GM19025 (cell line): Measurements from ENCODE around the gene MAST2.
"Not testable (repeated sequence)": the region's sequence is repeated elsewhere in the genome, so short reads cannot be mapped to it uniquely, and the experiment has no call there.

ENCODE experiments used
- ATAC-seq: cut with Tn5 transposase; IDR thresholded peaks from one replicate; pipeline ENCODE4 v1.9.1; 2021; ENCODE audit warnings: mild to moderate bottlenecking, low read depth, moderate library complexity; ENCODE audit not compliant: unreplicated experiment

MAST2 gene

GRCh38 chr1:45809761-45810160 lies 6.3 kb downstream of the MAST2 start:
- no peak for ATAC-seq

GRCh38 chr1:45814776-45815175 lies 11.4 kb downstream of the MAST2 start:
- no peak for ATAC-seq

GRCh38 chr1:45815667-45816458 lies 12.5 kb downstream of the MAST2 start:
- ATAC-seq, result no peak

- ATAC-seq, result no peak
These were observed 16.8 kb downstream of the MAST2 start for GRCh38 chr1:45820173-45820572.

- ATAC-seq, result no peak
These were observed 17.4 kb downstream of the MAST2 start for GRCh38 chr1:45820788-45821187.

GRCh38 chr1:45822644-45823043 lies 19.2 kb downstream of the MAST2 start:
- ATAC-seq, result no peak

GRCh38 chr1:45824607-45825006 lies 21.2 kb downstream of the MAST2 start:
- ATAC-seq, result no peak

GRCh38 chr1:45827256-45827655 lies 23.8 kb downstream of the MAST2 start:
- no peak for ATAC-seq

- ATAC-seq, result no peak
These were observed 25.4 kb downstream of the MAST2 start for GRCh38 chr1:45828841-45829240.

- no peak for ATAC-seq
These were observed 29.9 kb downstream of the MAST2 start for GRCh38 chr1:45833361-45833760.

GRCh38 chr1:45834689-45835088 lies 31.3 kb downstream of the MAST2 start:
- no peak for ATAC-seq

GRCh38 chr1:45836451-45836850 lies 33.0 kb downstream of the MAST2 start:
- no peak for ATAC-seq

- ATAC-seq, result not testable (repeated sequence)
These were observed 33.4 kb downstream of the MAST2 start for GRCh38 chr1:45836861-45837260.

- ATAC-seq, result not testable (repeated sequence)
These were observed 34.9 kb downstream of the MAST2 start for GRCh38 chr1:45838322-45838721.

- no peak for ATAC-seq
These were observed 37.3 kb downstream of the MAST2 start for GRCh38 chr1:45840704-45841103.

- ATAC-seq, result no peak
These were observed 39.4 kb downstream of the MAST2 start for GRCh38 chr1:45842786-45843185.

- ATAC-seq, result no peak
These were observed 40.1 kb downstream of the MAST2 start for GRCh38 chr1:45843474-45843905.

GRCh38 chr1:45844000-45844399 lies 40.6 kb downstream of the MAST2 start:
- ATAC-seq, result not testable (repeated sequence)

GRCh38 chr1:45846931-45847330 lies 43.5 kb downstream of the MAST2 start:
- no peak for ATAC-seq

- ATAC-seq, result no peak
These were observed 44.7 kb downstream of the MAST2 start for GRCh38 chr1:45848097-45848496.

- ATAC-seq, result no peak
These were observed 45.3 kb downstream of the MAST2 start for GRCh38 chr1:45848714-45849113.

- ATAC-seq, result no peak
These were observed 46.6 kb downstream of the MAST2 start for GRCh38 chr1:45850017-45850416.
